Stimulated activated naive CD8-positive, alpha-beta T cell treated with anti-CD3 and anti-CD28 coated beads, Interleukin-15, amount 100 ng/mL, for 72 hours (primary cell): Measurements from ENCODE around the gene CDH2.
"Not testable (repeated sequence)": the region's sequence is repeated elsewhere in the genome, so short reads cannot be mapped to it uniquely, and the experiment has no call there.

ENCODE experiments used
- ATAC-seq: fragments of 150-1000 bp; cut with Tn5 transposase; 2 replicates; pipeline ENCODE4 v1.10.0; 2021; ENCODE audit warnings: mild to moderate bottlenecking, moderate library complexity
- DNase-seq, 2 donors: peaks; one replicate each; pipeline ENCODE4 v3.0.0; 2021 to 2022
- H3K27ac Mint-ChIP-seq, 2 donors: one replicate each; pipeline ENCODE4 v1.8.0; 2022; ENCODE audit warnings: mild to moderate bottlenecking in 2 of 2, mixed read lengths in 2 of 2, moderate library complexity in 2 of 2
- H3K27me3 Mint-ChIP-seq: one replicate; pipeline ENCODE4 v1.8.0; 2022; ENCODE audit warnings: mixed read lengths
- H3K4me1 Mint-ChIP-seq: one replicate; pipeline ENCODE4 v1.8.0; 2022; ENCODE audit warnings: mild to moderate bottlenecking, mixed read lengths
- H3K4me3 Mint-ChIP-seq, 2 donors: one replicate each; pipeline ENCODE4 v1.8.0; 2022; ENCODE audit warnings: mild to moderate bottlenecking in 2 of 2, mixed read lengths in 2 of 2, moderate library complexity in 1 of 2
- H3K9me3 Mint-ChIP-seq, 2 donors: one replicate each; pipeline ENCODE4 v1.8.0; 2022; ENCODE audit warnings: mixed read lengths in 2 of 2

The CDH2 gene

GRCh38 chr18:27942706-27943105, 234.2 kb downstream of the CDH2 start:
- Mint-ChIP-seq H3K27ac (no peak overlapping the region), H3K4me1 (no peaks in the 10 kb centered on the region), H3K27me3 (no peaks in the 10 kb centered on the region), H3K9me3 (peaks cover 5 to 8% of the 10 kb centered on the region in 2 donors), H3K4me3 (no peak overlapping the region)
- ATAC-seq: no peak
- DNase-seq: no peak

DNA sequence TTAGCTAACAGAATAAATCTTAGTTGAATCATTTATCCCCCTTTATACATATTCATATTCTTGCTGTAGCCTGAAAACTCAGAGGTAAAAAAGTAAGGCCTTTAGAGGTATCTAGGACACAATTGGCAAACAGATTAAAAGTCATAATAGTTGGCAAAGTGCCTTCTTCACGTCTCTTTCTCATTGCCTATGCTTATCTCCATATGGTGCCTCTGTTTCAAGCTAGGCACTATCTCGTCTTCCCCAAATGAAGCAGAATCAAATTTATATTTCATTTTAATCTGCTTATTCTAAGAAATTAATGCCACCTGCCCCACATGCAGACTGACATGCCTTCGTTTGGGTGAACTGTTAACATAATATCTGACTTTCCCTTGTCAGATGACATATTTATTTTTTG, 245.4 kb downstream of the CDH2 start:
- Mint-ChIP-seq H3K4me3 (no peak overlapping the region), H3K9me3 (peaks cover 5 to 15% of the 10 kb centered on the region in 2 donors), H3K27ac (no peak overlapping the region), H3K4me1 (no peaks in the 10 kb centered on the region), H3K27me3 (no peaks in the 10 kb centered on the region)
- ATAC-seq (no peak), DNase-seq (no peak)

DNA sequence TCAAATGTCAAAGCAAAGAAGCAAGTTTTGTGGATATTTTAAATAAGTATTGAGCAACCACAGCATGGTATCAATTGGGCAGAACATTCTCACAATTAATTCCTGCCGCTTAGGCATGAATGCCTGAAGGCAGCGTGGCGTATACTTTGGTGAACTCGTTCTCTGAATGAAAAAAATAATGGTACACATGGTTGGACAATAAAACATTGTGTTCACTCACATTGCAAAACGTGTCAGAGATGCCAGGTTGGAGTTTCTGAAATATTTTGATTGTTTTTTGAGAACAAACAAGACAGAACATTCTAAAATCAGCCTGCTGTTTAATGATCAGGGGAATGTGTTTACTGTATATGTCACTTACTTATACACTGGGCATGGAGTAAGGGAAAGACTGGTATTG, 254.2 kb downstream of the CDH2 start:
- DNase-seq (no peak), ATAC-seq (no peak)
- H3K4me3 Mint-ChIP-seq: no peak overlapping the region
- peaks cover 2 to 7% of the 10 kb centered on the region in 2 donors for H3K9me3 Mint-ChIP-seq
- H3K27ac Mint-ChIP-seq: no peak overlapping the region
- no peaks in the 10 kb centered on the region for H3K4me1 Mint-ChIP-seq
- no peaks in the 10 kb centered on the region for H3K27me3 Mint-ChIP-seq

DNA sequence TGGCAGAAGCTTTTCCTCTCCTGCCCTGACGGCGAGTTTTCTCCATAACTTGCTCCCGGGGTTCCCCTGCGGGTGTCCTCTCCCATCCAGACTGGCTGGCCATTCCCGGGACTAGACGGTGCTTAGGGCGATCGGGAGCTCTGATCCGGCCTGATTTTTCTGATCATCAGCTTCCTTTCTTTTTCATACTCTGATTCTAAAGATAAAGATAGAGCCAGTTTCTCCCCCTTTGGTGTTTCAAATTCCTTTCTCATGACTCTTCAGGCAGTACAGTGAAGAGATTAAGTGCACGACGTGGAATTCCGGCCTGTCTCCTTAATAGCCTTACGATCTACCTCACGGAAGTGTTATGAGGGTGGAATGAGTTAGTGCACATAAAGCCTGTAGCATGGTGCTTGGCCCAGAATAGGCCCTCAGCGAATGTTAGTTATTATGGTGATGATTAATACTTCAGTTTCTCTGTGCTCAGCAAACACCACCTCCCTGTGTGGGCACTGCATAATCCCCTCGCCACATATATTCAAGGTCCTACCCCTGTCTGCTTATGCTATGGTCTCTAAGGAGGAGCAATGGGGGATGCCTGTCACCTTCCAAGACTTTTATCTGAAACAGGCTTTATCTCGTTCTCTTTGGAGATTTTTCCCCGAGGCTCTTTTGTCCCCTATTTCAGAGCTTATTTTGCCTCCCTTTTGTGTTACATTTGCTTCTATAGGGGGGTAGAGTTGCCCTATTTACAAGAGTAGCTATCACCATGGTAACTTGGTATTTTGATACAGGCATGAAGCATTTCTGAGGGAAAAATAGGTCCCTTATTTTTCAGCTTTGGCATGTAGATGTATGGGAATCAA, 254.8 kb downstream of the CDH2 start:
- H3K9me3 Mint-ChIP-seq: peaks cover 5 to 13% of the 10 kb centered on the region in 2 donors
- no peak overlapping the region for H3K27ac Mint-ChIP-seq
- no peaks in the 10 kb centered on the region for H3K4me1 Mint-ChIP-seq
- ATAC-seq (no peak), DNase-seq (no peak)
- H3K4me3 Mint-ChIP-seq: no peak overlapping the region
- H3K27me3 Mint-ChIP-seq: no peaks in the 10 kb centered on the region

DNA sequence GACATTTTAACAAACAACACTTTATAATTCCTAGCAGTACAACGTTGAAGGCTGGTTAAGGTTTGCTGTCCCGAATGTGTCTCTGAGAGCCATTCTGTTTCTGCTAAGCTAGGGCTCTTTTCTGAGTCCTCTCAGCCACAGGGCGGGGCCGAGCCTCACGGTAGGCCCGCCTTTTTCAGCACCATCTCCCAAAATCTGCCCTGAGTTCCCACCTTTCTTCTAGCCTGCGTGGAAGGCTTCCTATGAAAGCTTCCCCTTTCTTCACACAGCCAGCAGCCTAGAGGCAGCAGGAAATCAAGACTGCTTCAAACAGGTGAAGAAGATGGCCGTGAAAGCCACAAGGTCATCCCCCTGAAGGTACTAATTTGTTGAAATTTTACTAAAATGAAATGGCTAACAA, 255.5 kb downstream of the CDH2 start:
- no peaks in the 10 kb centered on the region for H3K27me3 Mint-ChIP-seq
- DNase-seq (no peak), ATAC-seq (no peak)
- H3K4me3 Mint-ChIP-seq: no peak overlapping the region
- no peaks in the 10 kb centered on the region for H3K4me1 Mint-ChIP-seq
- peaks cover 8 to 14% of the 10 kb centered on the region in 2 donors for H3K9me3 Mint-ChIP-seq
- H3K27ac Mint-ChIP-seq: no peak overlapping the region

- H3K4me3 Mint-ChIP-seq: no peak overlapping the region
- no peaks in the 10 kb centered on the region for H3K4me1 Mint-ChIP-seq
- H3K27me3 Mint-ChIP-seq: no peaks in the 10 kb centered on the region
- H3K9me3 Mint-ChIP-seq: peaks cover 8 to 14% of the 10 kb centered on the region in 2 donors
- H3K27ac Mint-ChIP-seq: no peak overlapping the region
- DNase-seq: no peak
- no peak for ATAC-seq
These were observed 256.1 kb downstream of the CDH2 start for GRCh38 chr18:27920836-27921235.

DNA sequence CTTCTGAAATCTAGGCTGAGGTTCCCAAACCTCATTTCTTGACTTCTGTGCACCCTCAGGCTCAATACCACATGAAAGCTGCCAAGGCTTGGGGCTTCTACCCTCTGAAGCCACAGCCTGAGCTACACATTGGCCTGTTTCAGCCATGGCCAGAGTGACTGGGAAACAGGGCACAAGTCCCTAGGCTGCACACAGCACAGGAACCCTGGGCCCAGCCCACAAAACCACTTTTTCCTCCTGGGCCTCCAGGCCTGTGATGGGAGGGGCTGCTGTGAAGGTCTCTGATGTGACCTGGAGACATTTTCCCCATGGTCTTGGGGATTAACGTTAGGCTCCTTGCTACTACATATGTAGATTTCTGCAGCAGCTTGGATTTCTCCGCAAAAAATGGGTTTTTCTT, 270.7 kb downstream of the CDH2 start:
- H3K4me1 Mint-ChIP-seq, H3K4me3 Mint-ChIP-seq, H3K27me3 Mint-ChIP-seq, ATAC-seq, H3K27ac Mint-ChIP-seq, DNase-seq: not testable (repeated sequence)
- H3K9me3 Mint-ChIP-seq: peaks cover 13 to 56% of the 10 kb centered on the region in 2 donors

- Mint-ChIP-seq H3K4me3 (no peak overlapping the region), H3K27ac (no peak overlapping the region), H3K4me1 (no peaks in the 10 kb centered on the region), H3K27me3 (no peaks in the 10 kb centered on the region), H3K9me3 (peaks cover 13 to 49% of the 10 kb centered on the region in 2 donors)
- DNase-seq (no peak), ATAC-seq (no peak)
These were observed 273.0 kb downstream of the CDH2 start for GRCh38 chr18:27903906-27904305.

- Mint-ChIP-seq H3K4me3 (no peak overlapping the region), H3K9me3 (peaks cover 9 to 33% of the 10 kb centered on the region in 2 donors), H3K4me1 (no peaks in the 10 kb centered on the region), H3K27ac (no peak overlapping the region), H3K27me3 (no peaks in the 10 kb centered on the region)
- ATAC-seq (no peak), DNase-seq (no peak)
These were observed 275.3 kb downstream of the CDH2 start for GRCh38 chr18:27901424-27902226.
